Activated CD8-positive, alpha-beta memory T cell treated with anti-CD3 and anti-CD28 coated beads, Interleukin-2, amount 50 U/mL, for 24 hours (primary cell): ENCODE data around the gene GMFB.

Source experiments
- DNase-seq: peaks from one replicate; pipeline ENCODE4 v3.0.0-alpha.2; 2020; ENCODE audit errors: extremely low read depth

GMFB gene

GRCh38 chr14:54490445-54491175, 1.8 kb upstream of the GMFB start:
- no peak for DNase-seq

DNA sequence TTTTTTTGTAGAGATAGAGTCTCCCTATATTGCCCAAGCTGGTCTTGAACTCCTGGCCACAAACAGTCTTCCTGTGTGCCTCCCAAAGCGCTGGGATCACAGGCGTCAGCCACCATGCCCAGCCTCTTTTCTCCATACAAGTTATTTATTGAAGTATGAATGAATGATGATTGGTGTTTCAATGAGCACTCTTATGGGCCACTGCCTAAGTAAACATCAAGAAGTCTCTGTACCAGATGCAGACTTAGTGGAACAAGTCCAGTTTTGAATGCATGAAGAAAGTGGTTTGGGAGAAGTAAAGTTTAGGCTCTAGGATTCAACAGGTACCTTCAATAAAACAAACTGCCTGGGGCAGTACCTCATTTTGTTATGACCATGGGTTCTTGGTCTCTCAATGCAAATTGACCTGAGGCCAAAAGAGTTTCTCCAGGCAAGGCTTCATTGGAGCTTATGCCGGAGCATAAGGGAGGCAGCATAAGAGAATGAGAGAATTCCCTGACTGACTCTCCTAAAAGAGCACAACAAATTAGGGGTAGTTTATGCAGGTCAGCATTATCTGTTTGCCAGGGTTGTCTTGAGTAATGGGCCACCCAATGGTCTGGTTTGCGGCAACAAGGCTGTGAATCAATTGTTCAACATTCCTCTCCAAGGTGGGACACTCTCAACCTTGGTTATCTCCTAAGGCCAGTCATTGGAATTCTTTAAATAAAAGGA, 1.1 kb upstream of the GMFB start:
- no peak for DNase-seq

DNA sequence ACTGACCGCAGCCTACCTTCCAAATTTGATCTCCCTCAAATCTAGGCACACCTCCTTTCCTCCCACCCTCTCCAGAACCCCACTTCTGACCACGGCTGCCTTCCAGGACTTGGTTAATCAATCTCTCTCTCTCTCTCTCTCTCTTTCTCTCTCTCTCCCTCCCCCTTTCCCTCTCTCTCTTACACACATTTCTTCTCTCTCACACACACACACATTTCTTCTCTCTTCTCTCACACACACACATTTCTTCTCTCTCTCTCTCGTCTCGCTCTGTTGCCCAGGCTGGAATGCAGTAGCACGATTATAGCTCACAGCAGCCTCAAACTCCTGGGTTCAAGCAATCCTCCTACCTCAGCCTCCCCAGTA, 521 bp upstream of the GMFB start:
- DNase-seq, result no peak

DNA sequence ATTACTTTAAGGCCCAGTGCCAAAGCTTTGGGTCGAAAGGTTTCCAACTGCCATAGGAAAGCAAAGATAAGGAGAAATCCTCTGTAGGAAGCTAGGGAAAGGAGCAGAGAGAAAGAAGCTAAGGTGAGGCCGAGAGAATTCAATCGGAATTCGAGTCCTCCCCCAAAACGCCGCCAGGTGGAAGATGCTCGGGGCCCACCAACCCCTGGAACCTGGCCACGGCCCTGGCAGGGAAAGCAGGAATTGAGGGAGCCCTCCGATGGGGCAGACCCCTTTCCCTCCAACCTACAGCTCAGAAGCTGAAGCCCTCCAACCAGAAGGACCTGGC, 498 bp downstream of the GMFB start:
- no peak for DNase-seq

DNA sequence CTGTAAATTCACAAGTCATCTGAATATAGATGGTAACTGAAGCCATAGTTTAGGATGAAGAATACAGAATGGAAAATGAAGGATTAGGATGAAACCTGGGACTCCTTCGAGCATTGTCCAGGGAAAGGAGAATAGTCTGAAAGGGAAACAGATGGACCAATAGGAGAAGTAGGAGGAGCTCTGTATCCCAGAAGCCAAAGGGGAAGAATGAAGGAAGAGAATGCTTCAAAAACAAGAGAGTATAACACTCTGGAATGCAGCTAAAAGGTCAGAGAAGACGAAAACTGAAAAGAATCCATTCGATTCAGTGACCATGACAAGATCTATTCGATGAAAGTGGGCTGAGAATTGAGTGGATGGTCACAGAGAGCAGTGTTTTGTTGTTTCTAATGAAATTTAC, 1.0 kb downstream of the GMFB start:
- no peak for DNase-seq

DNA sequence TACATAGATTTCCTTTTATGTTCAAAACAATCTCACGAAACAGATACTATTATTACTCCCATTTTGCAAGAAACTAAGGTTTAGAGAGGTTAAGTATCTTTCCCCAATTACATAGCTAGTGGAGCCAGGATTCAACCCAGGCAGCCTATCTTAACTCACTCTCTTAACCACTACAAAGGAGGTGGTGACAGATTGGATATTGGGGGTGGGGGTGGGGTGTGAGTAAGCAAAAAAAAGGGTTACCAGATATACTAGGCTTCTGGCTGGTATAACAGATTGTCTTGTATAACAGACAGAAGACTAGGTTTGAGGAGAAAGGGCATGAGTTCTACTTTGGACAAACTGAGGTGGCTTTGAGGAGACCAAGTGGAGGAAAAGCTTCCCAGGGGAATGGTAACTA, 2.1 kb downstream of the GMFB start:
- DNase-seq, result no peak

GRCh38 chr14:54483846-54484245, 4.9 kb downstream of the GMFB start:
- DNase-seq, result no peak

GRCh38 chr14:54483073-54483745, 5.6 kb downstream of the GMFB start:
- DNase-seq, result no peak

DNA sequence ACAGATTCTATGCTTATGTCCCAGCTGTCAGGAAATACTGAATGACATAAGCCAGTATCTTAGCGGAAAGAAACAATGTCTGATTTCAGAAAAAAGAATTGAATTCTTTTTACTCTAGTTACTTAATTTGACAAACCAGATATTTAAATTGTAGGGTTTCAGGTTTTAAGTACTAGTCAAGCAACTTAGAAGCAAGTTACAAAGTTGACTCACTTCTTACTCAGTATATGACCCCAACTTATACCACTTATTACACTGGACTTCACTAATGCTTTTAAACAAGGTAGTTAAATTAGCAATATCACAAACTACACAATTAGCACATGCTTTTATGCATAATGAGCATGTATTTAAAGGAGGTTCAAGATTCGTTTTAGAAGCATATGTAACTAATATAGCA, 7.1 kb downstream of the GMFB start:
- no peak for DNase-seq

GRCh38 chr14:54480830-54481562, 7.8 kb downstream of the GMFB start:
- DNase-seq, result no peak

- DNase-seq, result no peak
Measured at GRCh38 chr14:54478636-54479215, 10.1 kb downstream of the GMFB start.

- no peak for DNase-seq
Measured at GRCh38 chr14:54475911-54476310, 12.9 kb downstream of the GMFB start.

- DNase-seq, result no peak
Measured at GRCh38 chr14:54475187-54475899, 13.4 kb downstream of the GMFB start.

DNA sequence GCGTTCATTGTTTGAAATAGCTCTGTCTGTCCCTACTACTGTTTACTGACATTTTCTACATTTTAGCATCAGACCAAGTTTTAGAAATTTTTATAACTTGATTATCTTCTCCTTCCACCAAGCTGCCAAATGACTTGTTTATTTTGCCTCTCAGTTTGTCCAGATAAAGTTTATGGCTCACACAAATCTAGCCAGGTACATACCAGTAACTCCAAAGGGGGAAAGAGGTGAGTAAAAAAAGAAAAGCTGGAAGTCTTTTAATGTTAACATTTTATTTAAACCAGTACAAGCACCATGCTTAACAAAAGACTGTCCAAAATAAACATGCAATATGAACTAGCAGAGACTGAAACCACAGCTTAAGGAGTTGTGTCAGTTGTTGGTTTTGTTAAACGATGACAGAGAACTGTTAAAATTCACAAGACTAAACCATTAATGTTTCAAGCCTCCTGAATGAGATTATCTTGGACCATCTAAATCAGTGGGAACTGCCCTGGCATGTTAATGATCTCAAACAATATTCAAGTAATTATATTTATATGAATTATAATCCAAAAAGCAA, 14.5 kb downstream of the GMFB start:
- DNase-seq, result no peak

DNA sequence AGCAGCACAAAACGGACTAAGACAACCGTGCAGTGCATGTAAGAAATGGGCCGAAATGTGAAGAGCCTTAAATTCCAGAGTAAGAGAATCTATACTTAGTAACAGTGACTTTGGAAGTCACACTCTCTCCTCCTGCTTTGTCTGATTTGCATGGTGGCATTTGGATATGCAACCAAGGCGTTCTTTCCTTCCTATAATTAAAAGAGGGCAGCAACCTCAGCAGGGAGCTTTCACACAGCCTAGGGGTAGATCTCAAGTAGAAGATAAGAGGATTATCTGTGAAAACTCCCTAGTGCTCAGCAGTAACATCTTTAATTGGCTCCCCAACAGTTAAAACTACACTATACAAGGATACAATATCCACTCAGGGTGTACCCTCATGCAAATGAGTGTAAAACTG, 16.5 kb downstream of the GMFB start:
- DNase-seq, result no peak

DNA sequence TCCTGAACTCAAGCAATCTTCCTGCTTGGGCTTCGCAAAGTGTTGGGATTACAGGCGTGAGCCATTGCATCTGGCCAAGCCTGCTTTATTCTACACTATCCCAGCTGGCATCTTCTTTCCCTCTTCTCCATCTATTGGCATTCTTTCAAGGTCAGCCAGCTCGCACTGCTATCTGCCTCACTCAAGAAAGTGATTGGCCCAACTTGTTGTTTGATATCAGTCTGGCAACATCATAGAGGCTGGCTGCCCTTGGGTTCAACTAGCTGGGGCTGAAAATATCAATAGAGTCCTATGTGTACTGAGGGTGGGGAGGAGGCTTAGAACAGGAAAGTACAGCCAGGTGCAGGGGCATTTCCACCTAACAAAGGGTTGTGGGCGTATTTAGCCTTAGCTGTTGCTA, 17.1 kb downstream of the GMFB start:
- no peak for DNase-seq

GRCh38 chr14:54470701-54471100, 18.1 kb downstream of the GMFB start:
- DNase-seq, result no peak

DNA sequence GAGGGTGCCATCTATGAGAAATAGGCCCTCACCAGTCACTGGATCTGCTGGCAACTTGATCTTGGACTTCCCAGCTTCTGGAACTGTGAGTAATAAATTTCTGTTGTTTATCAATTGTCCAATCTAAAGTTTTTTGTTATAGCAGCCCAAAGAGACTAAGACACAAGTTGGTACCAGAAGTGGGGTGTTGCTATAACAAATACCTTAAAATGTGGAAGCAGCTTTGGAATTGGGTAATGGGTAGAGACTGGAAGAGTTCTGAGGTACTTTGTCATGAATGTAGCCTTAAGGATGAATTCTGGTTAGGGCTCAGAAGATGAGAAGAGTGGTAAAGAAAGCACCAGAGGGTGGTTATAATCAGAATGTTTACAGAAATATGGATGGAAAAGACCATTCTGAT, 21.5 kb downstream of the GMFB start:
- no peak for DNase-seq

- no peak for DNase-seq
Measured at GRCh38 chr14:54465654-54466053, 23.1 kb downstream of the GMFB start.

- no peak for DNase-seq
Measured at GRCh38 chr14:54462048-54462447, 26.7 kb downstream of the GMFB start.

DNA sequence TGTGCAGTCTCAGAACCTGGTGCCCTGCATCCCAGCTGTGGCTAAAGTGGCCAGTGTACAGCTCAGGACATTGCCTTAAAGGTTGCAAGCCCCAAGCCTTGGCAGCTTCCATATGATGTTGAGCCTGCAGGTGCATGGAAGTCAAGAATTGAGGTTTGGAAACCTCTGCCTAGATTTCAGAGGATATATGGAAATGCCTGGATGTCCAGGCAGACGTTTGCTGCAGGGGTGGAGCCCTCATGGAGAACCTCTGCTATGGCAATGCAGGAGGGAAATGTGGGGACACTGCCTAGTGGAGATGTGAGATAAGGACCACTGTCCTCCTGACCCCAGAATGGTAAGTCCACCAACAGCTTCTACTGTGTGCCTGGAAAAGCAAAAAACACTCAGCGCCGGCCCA, 29.7 kb downstream of the GMFB start:
- no peak for DNase-seq
